ENCODE measurements around the gene CPED1.
"Not testable (repeated sequence)": the region's sequence is repeated elsewhere in the genome, so short reads cannot be mapped to it uniquely, and the experiment has no call there.

The CPED1 gene

GRCh38 chr7:121195874-121196273 lies 207.4 kb downstream of the CPED1 start:
- DNase-seq: no peak

DNA sequence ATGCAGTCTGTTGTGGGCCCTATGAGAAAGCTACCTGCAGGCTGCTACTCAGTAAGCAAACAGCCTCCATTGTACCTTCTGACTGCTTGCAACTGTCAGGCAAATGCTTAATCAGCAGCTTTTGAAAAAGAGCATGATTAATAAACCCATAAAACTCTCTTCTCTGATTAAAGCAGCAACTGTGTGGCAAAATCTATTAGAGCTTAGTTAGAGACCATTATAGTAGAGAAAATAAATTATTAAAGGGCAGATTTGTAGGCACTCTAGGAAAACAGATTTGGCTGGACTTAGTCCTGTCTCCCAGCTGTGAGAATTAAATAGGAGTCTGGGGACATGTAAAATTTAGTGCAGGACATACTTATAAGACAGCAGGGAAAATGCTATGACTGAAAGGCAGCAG lies 207.8 kb downstream of the CPED1 start:
- DNase-seq: no peak

- DNase-seq: no peak
Observed at GRCh38 chr7:121197455-121197854, 208.9 kb downstream of the CPED1 start.

- peak; percentile 40 for DNase-seq
Observed at GRCh38 chr7:121198502-121198901, 210.0 kb downstream of the CPED1 start.

GRCh38 chr7:121202125-121202524 lies 213.6 kb downstream of the CPED1 start:
- peak; percentile 3 for DNase-seq

DNA sequence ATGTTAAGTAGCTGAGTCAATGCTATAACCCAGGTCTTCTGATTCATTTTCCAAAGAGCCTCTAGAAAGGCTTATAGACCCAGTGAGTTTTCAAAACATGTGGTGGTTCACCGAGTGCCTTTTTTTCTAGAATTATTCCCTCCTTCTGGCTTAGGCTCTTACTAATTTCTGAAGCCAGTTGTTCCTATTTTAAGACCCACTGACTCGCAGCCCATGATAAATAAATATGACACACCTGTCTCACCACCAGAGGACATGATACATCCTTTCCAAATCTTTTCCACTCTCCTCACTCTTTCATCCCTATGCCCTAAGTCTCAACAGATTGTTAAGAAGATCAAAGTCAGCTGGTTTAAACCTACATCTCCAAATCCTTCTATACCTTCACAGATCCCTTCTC lies 214.3 kb downstream of the CPED1 start:
- DNase-seq: no peak

- DNase-seq: no peak
Observed at GRCh38 chr7:121204537-121204936, 216.0 kb downstream of the CPED1 start.

DNA sequence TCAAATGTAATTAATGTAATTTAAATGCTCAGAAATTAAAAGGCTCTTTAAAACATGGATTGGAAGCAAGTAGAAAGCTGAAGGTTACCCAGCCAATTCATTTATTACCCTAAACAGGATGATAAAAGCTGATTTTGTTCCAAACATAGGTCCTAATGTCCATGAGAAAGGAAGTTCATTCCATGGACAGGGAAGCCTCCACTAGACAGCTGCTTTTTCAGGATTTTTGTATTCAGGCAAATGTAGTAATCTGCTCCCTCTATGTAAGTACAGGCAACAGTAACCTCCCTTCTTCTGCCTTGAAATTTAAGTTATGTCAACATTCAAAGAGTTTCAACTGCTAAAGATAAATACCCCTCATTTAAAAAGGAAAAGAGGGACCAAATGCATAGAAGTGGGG lies 217.3 kb downstream of the CPED1 start:
- DNase-seq: no peak

DNA sequence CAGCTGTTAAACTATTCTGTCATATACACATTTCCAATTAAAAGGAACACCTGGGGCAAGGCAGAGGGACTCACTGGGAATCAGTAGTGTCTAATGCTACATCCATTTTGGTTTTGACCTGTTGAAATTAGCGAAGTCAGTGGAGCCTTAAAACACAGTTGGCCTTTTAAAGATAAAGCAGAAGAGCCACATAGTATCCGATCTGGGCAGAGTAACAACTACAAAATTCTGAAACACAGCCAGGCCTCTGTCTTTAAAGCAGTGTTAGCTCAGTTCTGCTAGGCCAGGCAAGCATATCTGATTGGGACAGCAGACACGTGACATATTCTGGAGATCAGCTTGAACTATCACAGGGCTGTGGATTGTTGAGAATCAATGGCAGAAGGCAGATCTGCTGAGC lies 222.7 kb downstream of the CPED1 start:
- DNase-seq: no peak

GRCh38 chr7:121212036-121212435 lies 223.5 kb downstream of the CPED1 start:
- no peak for DNase-seq

DNA sequence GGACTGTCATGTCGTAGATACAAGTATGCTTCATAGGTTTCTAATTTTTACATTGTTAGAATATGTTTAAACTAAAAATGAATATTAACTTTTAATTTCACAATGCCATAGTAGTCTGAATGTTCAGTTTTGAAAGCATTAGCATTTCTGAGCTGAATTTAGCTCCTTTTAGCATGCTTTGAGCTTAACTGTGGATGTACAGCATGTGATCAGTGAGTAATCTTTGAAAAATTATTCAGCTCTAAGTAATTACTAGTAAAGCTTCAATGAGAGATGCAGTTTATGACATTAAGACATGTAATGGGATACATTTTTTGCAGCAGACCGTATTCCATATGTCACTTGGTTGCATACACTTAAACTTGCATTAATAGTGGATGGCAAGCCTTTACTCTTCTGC lies 226.1 kb downstream of the CPED1 start:
- DNase-seq: no peak

GRCh38 chr7:121219026-121219425 lies 230.5 kb downstream of the CPED1 start:
- DNase-seq: no peak

GRCh38 chr7:121221108-121221507 lies 232.6 kb downstream of the CPED1 start:
- DNase-seq: not testable (repeated sequence)

GRCh38 chr7:121228779-121229178 lies 240.3 kb downstream of the CPED1 start:
- no peak for DNase-seq

GRCh38 chr7:121235201-121235600 lies 246.7 kb downstream of the CPED1 start:
- DNase-seq: no peak

GRCh38 chr7:121237601-121238000 lies 249.1 kb downstream of the CPED1 start:
- DNase-seq: no peak

GRCh38 chr7:121244120-121244870 lies 255.8 kb downstream of the CPED1 start:
- DNase-seq: no peak

- DNase-seq: not testable (repeated sequence)
Observed at GRCh38 chr7:121251367-121251766, 262.9 kb downstream of the CPED1 start.

- DNase-seq: not testable (repeated sequence)
Observed at GRCh38 chr7:121252523-121253235, 264.2 kb downstream of the CPED1 start.

- no peak for DNase-seq
Observed at GRCh38 chr7:121259826-121260225, 271.3 kb downstream of the CPED1 start.

- DNase-seq: no peak
Observed at GRCh38 chr7:121261207-121261884, 272.8 kb downstream of the CPED1 start.

- no peak for DNase-seq
Observed at GRCh38 chr7:121262221-121262620, 273.7 kb downstream of the CPED1 start.

DNA sequence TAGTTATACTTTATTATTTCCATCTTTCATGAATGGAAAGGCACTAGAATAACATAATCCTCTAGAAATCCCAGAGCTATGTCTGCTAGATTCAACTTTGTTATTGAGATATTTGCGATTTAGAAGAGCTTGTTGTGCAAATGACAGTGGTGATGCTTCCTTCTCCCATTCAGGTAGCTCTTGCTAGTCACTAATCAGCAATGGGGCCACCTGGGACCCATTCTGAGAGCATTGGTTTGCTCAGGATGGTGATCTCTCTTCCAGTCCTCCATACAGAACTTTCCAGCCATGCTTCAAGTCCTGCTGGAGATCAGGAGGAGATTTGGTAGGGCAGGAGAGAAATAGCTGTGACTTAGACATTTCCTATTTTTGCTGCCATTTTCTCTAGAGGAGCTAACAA lies 274.5 kb downstream of the CPED1 start:
- no peak for DNase-seq

- no peak for DNase-seq
Observed at GRCh38 chr7:121266307-121266894, 277.9 kb downstream of the CPED1 start.
